Liver (tissue), 9 donors: ENCODE measurements around the gene JAM3. TPM values are rescaled to one million over a fixed set of nuclear protein-coding genes. Genes with fewer than 3 reads are reported as not detected.
A peak's percentile ranks its signal among the peaks of the same experiment; 100 is the strongest.

ENCODE experiments used
- DNase-seq: peaks from one replicate; pipeline ENCODE4 v3.0.0-alpha.2; 2017; ENCODE audit warnings: low spot score
- H3K27ac ChIP-seq, 2 donors: one replicate each; pipeline ENCODE4 v1.7.0; 2013; ENCODE audit warnings: inconsistent platforms in 2 of 2, low read length in 2 of 2, control low read depth in 1 of 2, low read depth in 1 of 2, mild to moderate bottlenecking in 1 of 2
- H3K27me3 ChIP-seq, 4 donors: one replicate each; pipeline versions ENCODE4 v1.6.1 to v1.7.0; 2013; ENCODE audit warnings: low read length in 3 of 4, inconsistent platforms in 1 of 4, mild to moderate bottlenecking in 1 of 4, moderate library complexity in 1 of 4; ENCODE audit not compliant: control insufficient read depth in 4 of 4, insufficient read depth in 4 of 4
- H3K36me3 ChIP-seq, 4 donors: one replicate each; pipeline versions ENCODE4 v1.6.1 to v1.7.0; 2013; ENCODE audit warnings: low read length in 3 of 4, mild to moderate bottlenecking in 3 of 4, low read depth in 1 of 4, moderate library complexity in 1 of 4; ENCODE audit not compliant: control insufficient read depth in 4 of 4, insufficient read depth in 3 of 4
- H3K4me1 ChIP-seq, 4 donors: one replicate each; pipeline versions ENCODE4 v1.6.1 to v1.7.0; 2013; ENCODE audit warnings: low read length in 3 of 4, mild to moderate bottlenecking in 3 of 4, moderate library complexity in 1 of 4; ENCODE audit not compliant: control insufficient read depth in 4 of 4, insufficient read depth in 4 of 4
- H3K4me3 ChIP-seq, 3 donors: one replicate each; pipeline versions ENCODE4 v1.6.1 to v1.7.0; 2013; ENCODE audit warnings: low read length in 3 of 3, control low read depth in 1 of 3, low read depth in 1 of 3, mild to moderate bottlenecking in 1 of 3
- H3K9ac ChIP-seq, 2 donors: one replicate each; pipeline ENCODE4 v1.7.0; 2013; ENCODE audit warnings: low read length in 2 of 2, mild to moderate bottlenecking in 2 of 2, moderate library complexity in 2 of 2, control low read depth in 1 of 2, low read depth in 1 of 2
- H3K9me3 ChIP-seq, 4 donors: one replicate each; pipeline versions ENCODE4 v1.6.1 to v1.7.0; 2013; ENCODE audit warnings: low read length in 3 of 4; ENCODE audit not compliant: control insufficient read depth in 4 of 4
- ATF3 ChIP-seq: IDR thresholded peaks from 2 replicates; pipeline ENCODE4 v1.6.1; 2016; ENCODE audit warnings: antibody characterized with exemption
- CTCF ChIP-seq: fragments of 150-350 bp; IDR thresholded peaks from 2 replicates; pipeline ENCODE4 v1.5.1; 2017; ENCODE audit warnings: improper control_type of control experiment, low read depth, low read length; ENCODE audit not compliant: missing input control
- FOXA1 ChIP-seq: IDR thresholded peaks from 2 replicates; pipeline ENCODE4 v1.6.1; 2016; ENCODE audit warnings: antibody characterized with exemption
- HNF4A ChIP-seq, 2 donors: conservative IDR thresholded peaks; 2 replicates each; pipeline ENCODE4 v1.6.1; 2016; ENCODE audit warnings: antibody characterized with exemption in 2 of 2, mild to moderate bottlenecking in 2 of 2
- HNF4G ChIP-seq: IDR thresholded peaks from 2 replicates; pipeline ENCODE4 v1.6.1; 2016; ENCODE audit warnings: antibody characterized with exemption
- JUND ChIP-seq, 2 donors: IDR thresholded peaks; 2 replicates each; pipeline ENCODE4 v1.6.1; 2016; ENCODE audit warnings: antibody characterized with exemption in 2 of 2
- RAD21 ChIP-seq, 2 donors: IDR thresholded peaks; 2 replicates each; pipeline ENCODE4 v1.6.1; 2016; ENCODE audit warnings: antibody characterized with exemption in 2 of 2, mild to moderate bottlenecking in 2 of 2
- RXRA ChIP-seq, 2 donors: IDR thresholded peaks; 2 replicates each; pipeline ENCODE4 v1.6.1; 2017 to 2018; ENCODE audit warnings: antibody characterized with exemption in 2 of 2, mild to moderate bottlenecking in 1 of 2
- TAF1 ChIP-seq: conservative IDR thresholded peaks from 2 replicates; pipeline ENCODE4 v1.6.1; 2016; ENCODE audit warnings: antibody characterized with exemption, mild to moderate bottlenecking
- WGBS: extraction: QIAGEN DNeasy Blood & Tissue Kit; methylation state at CpG from one replicate; pipeline ENCODE4 v1.1.7; 2013; 5-methylcytosine and 5-hydroxymethylcytosine counted together
- polyA plus RNA-seq, 2 donors: library from polyadenylated mRNA; stranded (reverse) in 1 of 2; unstranded in 1 of 2; fragments of 200-250 nt in 1 of 2; fragments of >200 nt in 1 of 2; fragmentation: Nextera tagmentation in 1 of 2; extraction: Ambion mirVana in 1 of 2; gene quantifications; one replicate each; pipeline versions ENCODE4 v1.2.1 to v1.2.3, GENCODE V29; 2013 to 2015
- total RNA-seq, 2 donors: library from RNA; depleted of rRNA; stranded (reverse); fragments of >200 nt; gene quantifications; one replicate each; pipeline ENCODE4 v1.2.3, GENCODE V29; 2014
- TF ChIP-seq, protein P1 (sequence below): IDR thresholded peaks from 2 replicates; pipeline ENCODE4 v1.6.1; 2016; ENCODE audit warnings: antibody characterized with exemption
- donor health status: healthy.
- donor health status: healthy.
- donor health status: healthy.
- donor health status: healthy.
- donor health status: healthy.

JAM3 gene
- total and polyA plus RNA-seq, 4 donors, result 1.6 to 4.3 (median 2.1) TPM

DNA sequence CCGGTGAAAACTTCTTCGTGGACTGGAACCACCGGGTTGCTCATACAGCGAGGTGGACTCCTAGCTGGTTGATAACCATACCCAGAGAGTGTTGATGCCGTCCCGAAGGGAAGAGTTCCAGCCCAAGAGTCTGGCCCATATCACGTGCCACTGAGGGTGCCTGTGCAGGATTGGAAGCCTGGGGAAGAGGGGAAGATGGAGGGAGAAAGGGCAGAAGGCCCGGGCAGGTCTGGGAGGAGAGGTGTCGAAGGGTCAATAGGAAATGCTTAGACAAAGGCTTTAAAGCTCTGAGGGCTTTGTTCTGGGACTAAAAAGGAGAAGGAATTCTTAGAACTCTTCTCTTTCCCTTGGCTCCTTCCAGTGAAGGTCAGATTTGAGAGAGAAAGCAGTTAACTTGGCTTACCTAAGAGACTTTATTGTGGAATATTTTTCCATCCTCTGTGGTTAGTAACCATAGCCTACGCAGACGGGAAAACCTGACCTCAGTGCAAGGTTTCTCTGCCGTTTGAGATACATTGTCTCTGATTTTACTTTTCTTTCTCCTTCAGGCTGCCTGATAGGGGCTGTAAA, 70.5 kb downstream of the JAM3 start:
- DNase-seq, result no peak
- no peak overlapping the region for H3K4me3 ChIP-seq

DNA sequence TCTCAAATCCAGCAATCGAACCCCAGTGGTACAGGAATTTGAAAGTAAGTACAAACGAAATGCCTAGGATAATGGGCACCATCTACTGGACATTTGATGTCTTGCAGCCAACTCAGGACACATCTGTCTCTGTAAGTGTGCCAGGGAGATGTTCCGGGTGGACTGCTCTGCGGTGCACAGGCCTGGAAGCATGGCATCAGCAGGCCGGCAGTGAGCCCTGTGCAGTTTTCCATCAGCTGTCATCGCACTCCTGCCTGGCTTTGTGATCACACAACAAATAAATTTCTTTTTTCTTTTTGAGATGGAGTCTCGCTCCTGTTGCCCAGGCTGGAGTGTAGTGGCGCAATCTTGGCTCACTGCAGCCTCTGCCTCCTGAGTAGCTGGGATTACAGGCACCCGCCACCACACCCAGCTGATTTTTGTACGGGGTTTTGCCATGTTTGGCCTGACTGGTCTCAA, 71.0 kb downstream of the JAM3 start:
- Histone ChIP-seq H3K9ac (no peak overlapping the region), H3K27ac (no peak overlapping the region), H3K36me3 (no peaks in the 10 kb centered on the region), H3K4me1 (no peaks in the 10 kb centered on the region), H3K9me3 (no peaks in the 10 kb centered on the region), H3K27me3 (no peaks in the 10 kb centered on the region), H3K4me3 (no peak overlapping the region)
- peak; percentile 82 to 88 for TF ChIP-seq RAD21 (IDR thresholded peaks at IDR 0.05)
- TF ChIP-seq CTCF, result peak; percentile 77
- no peak for TF ChIP-seq HNF4A (conservative IDR thresholded peaks at IDR 0.05)
- DNase-seq, result no peak
- WGBS, result 56% methylated on average over 10 of the region's 10 CpGs

More for the DNA sequence above, 70.5 kb downstream of the JAM3 start:
- WGBS, result 75% methylated on average over 12 of the region's 12 CpGs
- Histone ChIP-seq H3K9me3 (no peaks in the 10 kb centered on the region), H3K4me1 (no peaks in the 10 kb centered on the region), H3K27me3 (no peaks in the 10 kb centered on the region), H3K36me3 (no peaks in the 10 kb centered on the region), H3K9ac (no peak overlapping the region), H3K27ac (no peak overlapping the region)
- TF ChIP-seq, protein P1, sequence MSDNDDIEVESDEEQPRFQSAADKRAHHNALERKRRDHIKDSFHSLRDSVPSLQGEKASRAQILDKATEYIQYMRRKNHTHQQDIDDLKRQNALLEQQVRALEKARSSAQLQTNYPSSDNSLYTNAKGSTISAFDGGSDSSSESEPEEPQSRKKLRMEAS, result no peak
- TF ChIP-seq RXRA (IDR thresholded peaks at IDR 0.05) (no peak), HNF4G (no peak), FOXA1 (no peak), TAF1 (no peak), CTCF (no peak), JUND (IDR thresholded peaks at IDR 0.05) (no peak)

DNA sequence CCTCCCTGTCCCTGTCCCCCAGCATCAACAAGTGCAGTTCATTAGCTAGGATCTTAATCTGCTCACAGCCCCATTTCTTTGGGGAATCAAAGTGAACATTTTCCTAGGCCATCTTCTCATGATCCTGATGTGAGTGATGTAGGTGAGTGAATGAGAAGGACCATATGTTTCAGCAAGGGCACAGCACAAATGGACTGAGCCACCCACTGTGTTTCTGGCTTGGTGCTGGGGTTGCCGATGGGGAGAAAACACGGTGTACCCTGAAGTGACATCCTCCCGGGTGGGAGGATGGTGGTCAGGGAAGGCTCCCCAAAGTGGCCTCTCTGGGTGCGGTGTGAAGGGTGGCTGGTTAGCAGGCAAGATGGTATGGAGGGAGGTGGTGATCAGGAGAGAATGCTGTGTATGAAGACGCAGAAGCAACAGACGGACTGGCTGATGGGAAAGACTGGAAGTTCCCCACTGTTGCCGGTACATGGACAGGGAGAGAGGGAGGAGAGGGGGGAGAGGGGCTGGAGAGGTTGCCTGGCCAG, 72.2 kb downstream of the JAM3 start:
- WGBS, result 92% methylated on average over 7 of the region's 7 CpGs
- H3K27me3 ChIP-seq, result no peaks in the 10 kb centered on the region
- DNase-seq, result no peak
- no peaks in the 10 kb centered on the region for H3K9me3 ChIP-seq
- TF ChIP-seq ATF3, result no peak
- H3K9ac ChIP-seq, result no peak overlapping the region
- H3K4me3 ChIP-seq, result no peak overlapping the region
- H3K36me3 ChIP-seq, result no peaks in the 10 kb centered on the region
- H3K27ac ChIP-seq, result no peak overlapping the region
- no peaks in the 10 kb centered on the region for H3K4me1 ChIP-seq
